GM20000 (cell line): ENCODE measurements around the gene RNF11.

Experiments
- DNase-seq: peaks from one replicate; pipeline ENCODE4 v3.0.0; 2012; ENCODE audit warnings: low spot score
- CTCF ChIP-seq: IDR thresholded peaks from 2 replicates; pipeline ENCODE4 v1.5.1; 2012; ENCODE audit warnings: mild to moderate bottlenecking, control low read depth; ENCODE audit errors: extremely low read depth, missing control alignments

The RNF11 gene

DNA sequence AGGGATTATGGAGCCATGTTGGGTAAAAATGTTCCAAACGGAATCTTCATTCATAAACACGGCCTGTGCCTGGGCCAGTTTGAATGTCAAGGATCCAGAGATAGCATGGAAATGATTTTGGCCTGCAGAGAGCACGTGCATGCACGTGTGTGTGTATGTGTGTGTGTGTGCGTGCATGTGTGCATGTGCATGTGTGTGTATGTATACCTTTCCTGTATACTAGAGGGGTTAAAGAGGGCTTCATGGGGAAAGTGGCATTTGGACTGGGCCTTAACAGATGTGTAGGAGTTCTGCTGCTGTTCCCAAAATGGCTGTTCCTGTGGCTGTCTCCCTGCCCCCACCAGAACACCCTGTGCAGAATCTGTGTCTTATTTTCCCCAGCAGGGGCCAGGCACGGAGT lies 72.6 kb downstream of the RNF11 start:
- no peak for DNase-seq
- TF ChIP-seq CTCF: no peak

- no peak for TF ChIP-seq CTCF
Measured at GRCh38 chr1:51309291-51309690, 73.2 kb downstream of the RNF11 start.

GRCh38 chr1:51310871-51311613 lies 75.0 kb downstream of the RNF11 start:
- no peak for DNase-seq
- TF ChIP-seq CTCF: no peak

More at GRCh38 chr1:51309291-51309690, 73.2 kb downstream of the RNF11 start:
- DNase-seq: no peak

GRCh38 chr1:51311826-51312225 lies 75.8 kb downstream of the RNF11 start:
- no peak for DNase-seq

GRCh38 chr1:51312718-51313117 lies 76.6 kb downstream of the RNF11 start:
- TF ChIP-seq CTCF: no peak

More at GRCh38 chr1:51311826-51312225, 75.8 kb downstream of the RNF11 start:
- TF ChIP-seq CTCF: no peak

DNA sequence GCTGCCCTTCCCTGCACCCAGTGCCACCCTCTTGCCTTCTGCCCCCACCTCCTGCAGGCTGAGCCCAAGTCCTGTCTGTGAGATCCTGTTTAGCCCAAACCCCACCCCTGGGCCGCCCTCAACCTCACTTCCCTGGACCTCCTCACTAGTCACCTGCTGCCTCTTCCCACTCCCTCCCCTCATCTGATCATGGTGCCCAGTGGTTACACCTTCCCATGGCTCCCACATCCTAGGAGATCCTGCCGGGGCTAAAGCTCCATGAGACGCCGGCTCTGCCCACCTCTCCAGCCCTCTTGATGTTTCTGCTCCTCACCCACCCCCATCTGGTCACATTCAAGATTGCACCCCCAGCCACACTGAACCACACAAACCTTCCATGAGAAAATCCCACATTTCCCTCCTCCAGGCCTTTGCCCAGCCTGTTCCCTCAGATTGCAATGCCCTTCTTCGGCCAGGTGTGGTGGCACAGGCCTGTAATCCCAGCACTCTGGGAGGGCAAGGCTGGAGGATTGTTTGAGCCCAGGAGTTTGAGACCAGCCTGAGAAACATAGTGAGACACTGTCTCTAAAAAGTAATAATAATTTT lies 77.3 kb downstream of the RNF11 start:
- TF ChIP-seq CTCF: no peak
- DNase-seq: no peak

More at GRCh38 chr1:51312718-51313117, 76.6 kb downstream of the RNF11 start:
- no peak for DNase-seq

- no peak for DNase-seq
- no peak for TF ChIP-seq CTCF
Measured at GRCh38 chr1:51313961-51314777, 78.1 kb downstream of the RNF11 start.
